MV-4-11 (cell line): ENCODE measurements around the gene IL34.

ENCODE experiments used
- DNase-seq: peaks from one replicate; lab custom pipeline; 2025; lab: John Stamatoyannopoulos, UW

Gene IL34

GRCh38 chr16:70689035-70689969 is 42.9 kb downstream of the IL34 start:
- no peak for DNase-seq

- no peak for DNase-seq
These were observed 43.9 kb downstream of the IL34 start for GRCh38 chr16:70689970-70690891.

GRCh38 chr16:70691223-70692129 is 45.1 kb downstream of the IL34 start:
- peak; percentile 15 for DNase-seq

GRCh38 chr16:70692130-70692872 is 45.9 kb downstream of the IL34 start:
- no peak for DNase-seq

- no peak for DNase-seq
These were observed 46.7 kb downstream of the IL34 start for GRCh38 chr16:70692873-70693671.

GRCh38 chr16:70694088-70694867 is 47.9 kb downstream of the IL34 start:
- no peak for DNase-seq

GRCh38 chr16:70694868-70695218 is 48.5 kb downstream of the IL34 start:
- DNase-seq, result no peak

- DNase-seq, result peak; percentile 16
These were observed 49.1 kb downstream of the IL34 start for GRCh38 chr16:70695331-70696070.

- no peak for DNase-seq
These were observed 50.0 kb downstream of the IL34 start for GRCh38 chr16:70696355-70696754.

GRCh38 chr16:70696952-70697593 is 50.7 kb downstream of the IL34 start:
- peak; percentile 83 for DNase-seq

GRCh38 chr16:70697594-70698170 is 51.3 kb downstream of the IL34 start:
- peak; percentile 12 for DNase-seq

- DNase-seq, result no peak
These were observed 52.5 kb downstream of the IL34 start for GRCh38 chr16:70698901-70699300.

GRCh38 chr16:70699696-70700095 is 53.3 kb downstream of the IL34 start:
- no peak for DNase-seq

GRCh38 chr16:70700101-70701020 is 54.0 kb downstream of the IL34 start:
- peak; percentile 78 for DNase-seq

- peak; percentile 5 for DNase-seq
These were observed 54.7 kb downstream of the IL34 start for GRCh38 chr16:70701036-70701435.

- DNase-seq, result no peak
These were observed 55.2 kb downstream of the IL34 start for GRCh38 chr16:70701596-70701995.

- no peak for DNase-seq
These were observed 55.6 kb downstream of the IL34 start for GRCh38 chr16:70701998-70702397.
